GM19238 (cell line): ENCODE data around the gene PMM2.
"Not testable (repeated sequence)": the region's sequence is repeated elsewhere in the genome, so short reads cannot be mapped to it uniquely, and the experiment has no call there.

Experiments used
- DNase-seq: peaks from one replicate; pipeline ENCODE4 v3.0.0; 2011; ENCODE audit warnings: low spot score; ENCODE audit not compliant: insufficient read length

The PMM2 gene

DNA sequence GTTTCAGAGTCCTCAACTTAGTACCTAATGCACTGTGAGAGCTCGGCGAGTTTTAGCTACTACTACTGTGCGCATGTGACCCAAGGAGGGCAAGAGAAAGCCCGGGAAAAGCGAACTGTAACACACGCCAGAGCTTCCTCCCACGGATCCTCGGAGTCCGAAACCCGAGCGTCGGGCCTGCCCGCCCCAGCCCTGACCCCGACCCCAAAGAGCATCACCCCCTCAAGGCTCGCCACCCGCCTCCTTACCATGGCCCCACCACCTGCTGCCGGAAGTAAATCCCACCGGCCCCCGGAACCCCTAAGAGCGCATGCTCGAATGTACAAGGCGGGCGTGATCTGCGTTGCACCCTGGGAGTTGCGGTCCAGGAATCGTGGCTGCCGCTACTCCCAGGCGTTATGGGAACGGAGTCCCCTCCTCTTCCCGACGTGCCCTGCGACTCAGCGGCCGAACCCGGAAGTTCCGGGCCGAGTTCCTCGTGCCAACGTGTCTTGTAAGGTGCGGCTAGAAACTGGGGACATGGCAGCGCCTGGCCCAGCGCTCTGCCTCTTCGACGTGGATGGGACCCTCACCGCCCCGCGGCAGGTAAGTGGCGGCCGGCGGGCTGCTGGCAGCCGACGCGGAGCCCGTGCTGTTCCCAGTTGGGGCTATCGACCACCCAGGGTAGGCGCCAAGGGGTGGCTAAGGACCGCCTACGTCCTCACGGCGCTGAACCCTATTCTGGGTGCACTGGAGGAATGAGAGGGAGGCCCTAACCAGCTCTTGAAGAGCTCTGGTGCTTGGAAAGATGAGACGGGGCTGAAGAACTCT, at the start of gene PMM2, which contains the start of gene TMEM186:
Gene PMM2, plus strand, starts transcription at position 476 of the 810 bp plus-strand sequence. Its CDS starts 44 bp downstream, at position 520.
Gene TMEM186, minus strand, starts transcription at position 276 of the 810 bp plus-strand sequence. Its CDS starts 25 bp downstream, at position 251.
- DNase-seq = peak; percentile 95

DNA sequence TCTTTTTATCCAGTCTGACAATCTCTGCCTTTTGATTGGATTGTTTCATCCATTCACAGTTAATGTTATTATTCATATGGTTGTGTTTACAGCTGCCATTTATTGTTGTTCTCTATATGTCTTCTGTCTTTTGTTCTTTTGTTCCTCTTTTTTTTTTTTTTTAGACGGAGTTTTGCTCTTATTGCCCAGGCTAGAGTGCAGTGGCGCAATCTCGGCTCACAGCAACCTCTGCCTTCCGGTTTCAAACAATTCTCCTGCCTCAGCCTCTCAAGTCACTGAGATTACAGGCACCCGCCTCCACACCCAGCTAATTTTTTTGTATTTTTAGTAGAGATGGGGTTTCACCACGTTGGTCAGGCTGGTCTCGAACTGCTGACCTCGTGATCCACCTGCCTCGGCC, 48.7 kb upstream of the PMM2 start:
- DNase-seq = not testable (repeated sequence)

DNA sequence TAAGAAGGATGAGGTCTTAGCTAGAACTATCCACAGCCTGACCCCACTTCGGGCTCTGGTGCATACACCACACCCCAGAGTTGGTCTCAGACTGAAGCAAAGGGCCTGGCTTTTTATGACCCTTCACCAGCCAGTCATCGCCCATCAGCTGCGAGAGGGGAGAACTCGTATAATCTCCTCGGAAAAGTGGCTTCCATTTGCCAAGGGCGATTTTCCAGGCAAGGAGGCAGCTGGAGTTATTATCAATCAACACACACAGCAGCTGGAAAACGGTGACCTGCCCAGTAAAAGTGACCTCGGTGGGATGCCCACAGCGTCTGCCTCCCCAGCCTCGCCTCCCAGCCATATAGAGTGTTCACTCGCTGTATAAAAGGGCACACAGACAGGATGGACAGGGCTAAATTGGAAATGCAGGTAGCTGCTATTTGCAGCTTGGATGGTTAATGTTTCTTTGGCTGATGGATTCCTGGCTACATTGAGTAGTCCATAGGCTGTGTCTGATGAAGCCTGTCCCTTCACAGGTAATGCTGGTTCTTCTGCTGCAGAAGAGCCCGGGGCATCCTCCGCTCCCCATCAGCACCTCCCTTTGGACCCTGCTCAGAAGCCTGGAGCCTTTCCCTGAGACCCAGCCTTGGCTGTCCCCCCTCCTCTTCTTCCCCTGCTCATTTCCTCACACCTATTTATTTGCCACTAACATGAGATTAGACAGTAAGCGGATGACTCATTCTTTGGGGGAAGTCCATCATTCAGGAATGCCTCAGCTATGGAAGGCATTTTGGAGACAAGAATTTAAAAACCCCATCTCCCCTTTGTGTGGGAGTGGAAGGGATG, 45.9 kb upstream of the PMM2 start:
- DNase-seq = no peak

DNA sequence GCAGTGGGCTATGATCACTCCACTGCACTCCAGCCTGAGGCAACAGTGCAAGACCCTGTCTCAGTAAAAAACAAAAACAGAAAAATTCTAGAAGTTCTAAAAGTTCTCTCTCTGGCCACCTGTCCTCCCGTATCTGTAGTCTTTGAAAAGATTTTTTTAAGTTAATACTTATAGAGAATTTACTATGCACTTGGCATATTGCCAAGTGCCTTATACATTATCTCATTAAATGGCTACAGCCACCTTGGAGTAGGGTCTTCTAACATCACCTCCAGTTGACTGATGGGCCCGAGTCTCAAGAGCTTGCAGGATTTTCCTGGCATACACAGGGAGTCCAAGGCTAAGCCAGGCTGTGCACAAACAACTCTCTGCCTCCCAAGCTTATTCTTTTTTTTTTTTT, 44.9 kb upstream of the PMM2 start:
- no peak for DNase-seq

DNA sequence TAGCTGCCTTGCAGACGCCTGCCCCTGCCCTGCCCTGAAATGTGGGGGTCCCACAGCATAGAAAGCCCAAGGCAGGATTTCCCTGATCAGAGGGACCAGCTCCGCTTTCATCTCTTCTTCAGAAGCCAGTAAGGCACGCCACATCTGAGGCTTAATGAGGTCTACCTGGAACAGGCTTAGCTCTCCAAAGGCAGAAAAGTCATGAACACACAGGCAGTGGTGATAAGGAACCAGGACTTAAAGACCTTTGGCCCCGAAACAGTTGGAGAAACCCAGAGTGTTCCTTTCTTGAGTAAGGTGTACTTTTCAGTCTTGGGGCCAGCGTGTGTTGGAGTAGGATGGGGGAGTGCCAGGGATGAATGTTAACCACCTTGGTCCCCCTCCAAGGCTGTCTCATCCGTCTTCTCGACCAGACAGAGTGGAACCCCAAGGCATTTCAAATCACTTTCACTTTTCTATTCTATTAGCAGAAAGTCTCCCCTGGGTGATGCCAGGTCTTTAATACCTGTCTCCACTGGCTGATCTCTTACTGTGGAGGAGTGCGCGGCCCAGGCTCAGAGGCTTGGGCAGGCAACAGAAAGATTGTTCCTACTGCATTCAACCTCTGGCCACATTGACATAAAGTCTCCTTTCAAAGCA, 44.1 kb upstream of the PMM2 start:
- no peak for DNase-seq

DNA sequence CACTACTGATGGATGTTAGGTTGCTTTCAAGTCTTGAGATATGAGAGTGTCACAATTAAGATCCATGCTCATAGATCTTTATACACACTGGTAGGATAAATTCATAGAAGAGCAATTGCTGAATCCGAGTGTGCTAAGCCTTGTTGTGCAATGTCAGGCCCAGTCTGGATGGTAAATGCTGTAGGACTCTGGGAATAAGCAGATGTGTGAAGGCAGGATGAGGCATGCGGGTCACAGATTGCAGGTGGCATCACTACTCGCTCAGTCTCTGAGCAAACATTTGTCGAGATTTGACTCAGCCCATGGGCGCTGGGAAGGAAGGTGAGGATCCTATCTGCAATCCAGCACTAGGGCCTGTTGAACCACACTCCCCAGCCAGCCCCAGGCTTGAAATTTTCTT, 40.9 kb upstream of the PMM2 start:
- DNase-seq = no peak

DNA sequence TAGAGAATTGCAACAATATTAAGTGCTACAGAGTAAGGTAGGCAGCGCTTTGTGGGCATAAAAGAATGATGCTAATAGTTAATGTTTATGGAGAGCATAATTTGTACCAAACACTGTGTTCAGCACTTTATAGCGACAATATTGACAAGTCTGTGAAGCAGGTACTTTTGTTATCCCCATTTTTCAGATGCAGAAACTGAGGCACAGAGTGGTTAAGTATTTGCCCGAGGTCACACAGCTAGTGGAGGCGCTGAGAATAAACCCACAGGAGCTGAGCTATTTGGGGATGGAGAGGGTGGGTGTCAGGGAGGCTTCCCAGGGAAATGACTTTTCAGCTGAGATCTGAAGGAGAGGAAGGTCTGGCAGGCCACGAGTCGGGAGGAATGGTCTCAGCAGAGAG, 39.6 kb upstream of the PMM2 start:
- no peak for DNase-seq

DNA sequence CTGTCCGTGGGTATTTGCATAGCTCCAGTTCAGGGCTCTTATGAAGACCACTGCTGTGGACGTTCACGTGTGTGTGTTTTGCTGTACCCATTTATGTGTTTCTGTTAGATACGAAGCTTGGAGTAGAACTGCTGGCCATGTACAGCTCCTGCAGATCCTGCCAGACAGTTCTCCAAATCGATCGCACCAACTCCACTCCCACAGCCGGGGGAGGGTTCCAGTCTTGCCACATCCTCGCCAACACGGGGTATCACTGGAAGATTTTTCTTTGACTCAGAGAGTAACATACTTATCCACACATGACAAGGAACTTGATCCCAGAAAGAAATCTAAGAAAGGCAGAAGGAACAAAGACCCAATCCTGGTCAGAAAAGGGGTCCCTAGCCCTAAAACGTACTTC, 37.6 kb upstream of the PMM2 start:
- no peak for DNase-seq

DNA sequence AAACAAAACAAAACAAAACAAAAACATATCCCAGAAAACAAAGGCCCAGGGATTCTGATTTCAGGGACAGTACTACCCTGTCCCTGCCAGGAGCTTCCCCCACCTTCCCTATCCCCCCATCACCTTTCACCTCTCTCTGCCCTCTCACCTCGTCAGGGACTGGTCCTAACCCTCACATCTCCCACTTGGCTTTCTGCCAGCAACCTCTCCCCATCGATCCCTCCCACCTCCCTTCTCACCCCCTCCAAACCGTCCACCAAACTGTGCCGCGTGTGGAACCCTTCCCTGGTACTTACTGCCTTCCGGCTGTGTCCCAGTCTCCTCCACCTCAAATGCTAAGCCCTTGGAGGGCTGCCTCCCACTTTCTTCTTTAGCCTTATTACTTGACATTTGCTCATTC, 36.6 kb upstream of the PMM2 start:
- no peak for DNase-seq

DNA sequence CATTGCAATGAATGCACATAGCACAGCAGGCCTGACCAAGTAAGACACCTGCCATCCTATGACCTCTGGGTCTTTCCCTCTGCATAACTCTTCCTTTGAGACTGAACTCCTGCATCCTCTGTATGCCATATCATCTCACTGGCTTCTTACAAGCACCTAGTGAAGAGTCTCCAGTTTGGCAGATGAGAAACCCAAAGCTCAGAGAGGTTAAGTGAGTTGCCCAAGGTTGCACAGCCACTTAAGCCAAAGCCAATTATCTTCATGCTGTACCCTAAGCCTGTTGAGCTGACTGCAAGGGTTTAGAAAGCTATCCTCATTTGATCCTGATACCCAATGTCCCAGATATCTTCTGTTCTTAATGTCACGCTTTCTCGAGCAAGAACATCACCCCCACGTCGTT, 35.4 kb upstream of the PMM2 start:
- no peak for DNase-seq

DNA sequence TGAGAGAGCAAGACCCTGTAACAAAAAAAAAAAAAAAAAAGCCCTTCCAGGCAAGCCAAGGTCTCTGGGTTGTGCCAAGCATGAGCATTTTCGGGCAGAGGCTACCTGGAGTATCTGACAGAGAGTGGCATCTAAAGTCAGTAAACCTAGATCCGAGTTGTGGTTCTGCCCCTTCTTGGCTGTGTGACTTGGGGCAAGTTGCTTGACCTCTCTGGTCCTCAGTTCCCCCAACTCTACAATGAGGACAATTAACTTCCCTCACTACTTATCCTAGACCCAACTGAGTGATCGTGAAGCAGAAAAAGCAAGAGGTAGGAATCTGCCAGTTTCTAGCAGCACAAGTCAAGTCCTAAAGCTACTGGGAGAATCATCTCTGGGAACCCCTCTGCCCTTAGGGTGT, 34.6 kb upstream of the PMM2 start:
- DNase-seq = no peak

DNA sequence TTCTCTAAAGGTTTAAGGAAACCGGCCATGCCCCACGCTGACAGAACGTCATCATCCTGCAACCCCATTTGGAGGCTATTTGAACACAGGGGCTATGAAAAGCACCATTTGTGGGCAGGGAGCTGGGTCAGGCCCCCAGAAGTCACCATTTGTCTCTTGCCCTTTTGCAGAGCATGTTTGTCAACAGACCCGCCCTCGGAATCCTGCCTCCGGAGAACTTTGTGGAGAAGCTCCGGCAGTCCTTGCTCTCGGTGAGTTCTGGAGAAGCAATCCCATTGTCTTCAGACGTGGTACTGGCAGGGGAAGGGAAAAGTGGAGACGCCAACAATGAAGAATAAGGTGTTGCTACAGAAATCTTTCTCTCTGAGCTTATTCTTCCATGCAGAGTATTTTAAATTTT, 33.7 kb upstream of the PMM2 start:
- DNase-seq = no peak

DNA sequence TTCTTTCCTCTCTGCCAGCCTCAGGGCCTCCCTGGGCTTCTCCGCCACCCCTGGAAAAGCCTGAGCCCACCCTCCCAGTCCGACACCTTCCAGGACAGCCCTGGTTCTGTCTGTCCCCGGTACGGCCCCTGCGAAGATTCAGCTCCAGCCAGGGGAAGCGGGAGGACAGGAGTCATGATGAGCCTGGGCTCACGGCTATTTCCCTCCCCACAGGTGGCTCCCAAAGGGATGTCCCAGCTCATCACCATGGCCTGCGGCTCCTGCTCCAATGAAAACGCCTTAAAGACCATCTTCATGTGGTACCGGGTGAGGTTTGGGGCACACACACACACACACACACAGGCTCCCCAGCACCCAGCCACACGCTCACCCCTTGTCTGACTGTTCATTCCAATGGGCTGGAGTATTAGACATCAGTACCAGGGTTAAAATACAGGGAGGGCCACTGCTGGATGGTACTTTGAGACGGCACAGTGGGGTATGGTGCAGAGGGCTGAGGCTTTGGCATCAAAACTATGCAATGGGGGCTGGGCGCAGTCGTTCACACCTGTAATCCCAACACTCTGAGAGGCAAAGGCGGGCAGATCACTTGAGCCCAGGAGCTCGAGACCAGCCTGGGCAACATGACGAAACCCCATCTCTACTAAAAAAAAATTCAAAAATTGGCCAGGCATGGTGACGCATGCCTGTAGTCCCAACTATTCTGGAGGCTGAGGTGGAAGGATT, 33.0 kb upstream of the PMM2 start:
- DNase-seq = no peak

DNA sequence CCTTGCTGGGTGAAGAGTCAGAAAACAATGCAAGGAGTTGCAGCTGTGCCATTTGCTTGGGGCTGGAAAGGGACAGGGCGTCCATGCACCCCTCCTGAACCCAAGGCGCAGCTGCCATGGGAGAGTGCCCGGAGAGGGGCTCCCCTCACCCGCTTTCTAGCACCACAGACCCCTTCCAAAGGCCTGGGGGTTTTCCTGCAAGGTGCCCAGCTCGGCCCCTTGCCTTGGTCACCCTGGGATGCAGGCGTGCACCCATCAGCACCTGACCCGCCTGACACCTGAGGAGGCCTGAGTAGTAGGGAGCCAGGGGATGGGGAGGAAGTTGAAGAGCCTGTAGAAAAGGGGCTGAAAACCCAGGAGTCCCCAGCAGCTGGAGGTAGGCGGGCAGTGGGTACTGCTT, 30.5 kb upstream of the PMM2 start:
- DNase-seq = no peak

DNA sequence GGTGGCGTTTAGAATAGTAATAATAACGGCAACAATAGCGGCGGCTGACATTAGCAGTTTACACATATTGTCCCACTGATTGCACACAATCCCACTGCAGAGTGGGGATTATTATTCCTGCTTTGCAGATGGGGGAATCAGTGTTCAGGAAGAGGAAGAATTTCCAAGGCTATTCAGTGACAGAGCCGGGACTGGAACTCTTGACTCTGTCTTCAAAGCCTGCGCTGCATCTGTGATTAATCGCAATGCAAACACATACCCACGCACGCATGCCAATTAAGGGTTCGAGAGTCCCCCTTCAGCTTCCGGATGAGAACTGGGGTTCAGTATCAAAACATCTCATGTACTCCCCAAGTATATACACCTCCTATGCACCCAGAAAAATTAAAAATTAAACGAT, 29.4 kb upstream of the PMM2 start:
- DNase-seq = no peak

DNA sequence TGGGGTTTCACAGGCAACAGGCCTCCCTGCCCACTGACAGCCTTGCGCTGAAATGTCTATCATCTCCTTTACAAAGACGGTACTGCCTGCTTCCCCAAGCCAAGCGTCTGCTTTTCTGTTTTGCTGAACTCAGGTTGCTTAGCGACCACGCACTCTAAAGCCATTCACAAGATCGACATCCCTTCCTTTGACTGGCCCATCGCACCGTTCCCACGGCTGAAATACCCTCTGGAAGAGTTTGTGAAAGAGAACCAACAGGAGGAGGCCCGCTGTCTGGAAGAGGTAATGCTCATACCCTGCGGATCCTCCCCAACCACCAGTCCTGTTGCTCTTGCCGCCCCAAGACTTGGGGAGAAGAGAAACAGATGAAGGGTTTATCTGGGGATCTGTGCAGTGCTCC, 28.9 kb upstream of the PMM2 start:
- no peak for DNase-seq

DNA sequence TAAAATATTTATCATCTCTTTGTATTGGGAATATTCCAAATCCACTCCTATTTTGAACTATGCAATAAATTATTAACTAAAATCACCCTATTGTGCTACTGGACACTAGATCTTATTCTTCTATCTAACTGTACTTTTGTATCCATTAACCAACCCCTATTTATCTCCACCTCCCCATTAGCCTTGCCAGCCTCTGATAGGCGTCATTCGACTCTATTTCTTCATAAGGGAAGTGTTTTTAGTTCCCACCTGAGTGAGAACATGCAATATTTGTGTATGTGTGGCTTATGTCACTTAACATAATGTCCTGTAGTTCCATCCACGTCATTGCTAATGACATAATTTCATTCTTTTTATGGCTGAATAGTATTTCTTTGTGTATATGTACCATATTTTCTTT, 24.1 kb upstream of the PMM2 start:
- DNase-seq = no peak

DNA sequence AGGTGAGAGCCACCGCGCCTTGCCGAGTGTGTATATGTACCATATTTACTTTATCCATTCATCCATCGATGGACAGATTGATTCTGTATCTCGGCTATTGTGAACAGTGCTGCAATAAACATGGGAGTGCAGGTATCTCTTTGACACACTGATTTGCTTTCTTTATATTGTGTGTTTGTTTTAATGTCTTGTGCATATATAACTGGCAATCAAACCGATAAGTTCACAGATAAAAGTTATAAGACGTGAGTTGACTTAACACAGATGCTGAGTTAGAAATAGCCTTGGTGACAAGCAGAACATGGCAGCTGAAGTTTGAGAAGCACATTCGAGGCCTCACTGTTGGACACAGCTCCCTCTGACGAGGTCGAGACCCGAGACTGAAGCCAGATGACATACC, 23.4 kb upstream of the PMM2 start:
- DNase-seq = no peak

DNA sequence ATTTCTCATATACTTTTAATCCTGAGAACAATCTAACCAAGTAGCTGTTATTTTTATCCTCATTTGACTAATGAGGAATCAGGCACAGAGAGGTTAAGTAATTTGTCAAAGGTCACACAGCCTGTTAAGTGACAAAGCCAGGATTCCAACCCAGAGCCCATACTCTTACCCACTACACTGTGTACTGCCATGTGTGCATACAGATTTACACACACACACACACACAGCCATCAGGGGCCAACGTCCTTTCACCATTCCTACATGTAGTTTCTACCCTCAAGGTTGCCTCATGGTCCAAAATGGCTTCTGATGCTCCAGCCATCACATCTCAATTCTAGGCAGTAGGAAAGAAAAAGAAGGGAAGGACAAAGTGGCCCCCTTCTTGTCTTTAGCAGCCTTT, 22.3 kb upstream of the PMM2 start:
- DNase-seq = no peak

DNA sequence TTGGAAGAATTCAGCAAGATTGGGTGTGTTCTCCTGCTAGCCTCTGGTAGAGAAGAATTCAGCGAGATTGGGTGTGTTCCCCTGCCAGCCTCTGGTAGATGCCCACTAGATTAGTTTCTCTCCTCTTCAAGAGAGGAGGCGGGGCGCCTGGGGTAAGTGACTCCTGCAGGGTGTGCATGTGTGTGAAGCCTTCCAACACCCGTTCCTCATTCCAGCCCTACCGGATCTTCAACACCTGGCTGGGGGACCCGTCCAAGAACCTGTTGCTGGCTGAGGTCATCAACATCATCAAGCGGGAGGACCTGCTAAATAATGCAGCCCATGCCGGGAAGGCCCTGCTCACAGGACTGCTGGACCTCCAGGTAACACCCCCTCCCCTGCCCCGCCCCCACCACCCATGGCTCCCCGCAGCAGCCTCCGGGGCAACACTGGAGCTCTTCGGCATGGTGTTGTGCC, 21.5 kb upstream of the PMM2 start:
- DNase-seq = no peak

DNA sequence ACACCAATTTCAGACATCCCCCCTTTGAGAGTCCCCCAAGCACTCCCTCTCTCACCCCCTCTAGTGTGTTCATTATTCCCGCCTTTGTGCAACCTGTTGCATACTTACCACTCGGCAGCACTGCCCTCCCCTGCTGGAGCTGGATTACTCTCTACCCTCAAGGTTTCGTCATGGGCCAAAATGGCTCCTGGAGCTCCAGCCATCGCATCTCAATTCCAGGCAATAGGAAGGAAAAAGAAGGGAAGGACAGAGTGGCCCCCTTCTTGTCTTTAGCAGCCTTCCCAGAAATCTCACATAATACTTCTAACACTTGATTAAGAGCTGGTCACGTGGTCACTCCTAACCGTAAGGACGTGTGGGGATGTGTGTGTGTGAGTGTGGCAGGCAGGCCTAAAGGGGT, 20.4 kb upstream of the PMM2 start:
- no peak for DNase-seq
